ENCODE data around the gene CDH18.

Gene CDH18

GRCh38 chr5:19900269-19900668 is 87.7 kb downstream of the CDH18 start:
- Histone ChIP-seq H3K27ac (ENCODE audit: low read length) (no peak overlapping the region), H3K9me3 (ENCODE audit: control insufficient read depth in 1 of 2, low read length in 2 of 2) (no peaks in the 10 kb centered on the region), H3K27me3 (ENCODE audit: low read depth, low read length) (no peaks in the 10 kb centered on the region), H3K36me3 (ENCODE audit: control insufficient read depth in 1 of 2, insufficient read depth in 2 of 2, low read length in 2 of 2) (no peaks in the 10 kb centered on the region), H3K4me1 (ENCODE audit: control insufficient read depth in 1 of 2, insufficient read depth in 2 of 2, low read length in 2 of 2) (no peaks in the 10 kb centered on the region), H3K4me3 (ENCODE audit: low read depth in 1 of 2, low read length in 2 of 2) (no peak overlapping the region)

DNA sequence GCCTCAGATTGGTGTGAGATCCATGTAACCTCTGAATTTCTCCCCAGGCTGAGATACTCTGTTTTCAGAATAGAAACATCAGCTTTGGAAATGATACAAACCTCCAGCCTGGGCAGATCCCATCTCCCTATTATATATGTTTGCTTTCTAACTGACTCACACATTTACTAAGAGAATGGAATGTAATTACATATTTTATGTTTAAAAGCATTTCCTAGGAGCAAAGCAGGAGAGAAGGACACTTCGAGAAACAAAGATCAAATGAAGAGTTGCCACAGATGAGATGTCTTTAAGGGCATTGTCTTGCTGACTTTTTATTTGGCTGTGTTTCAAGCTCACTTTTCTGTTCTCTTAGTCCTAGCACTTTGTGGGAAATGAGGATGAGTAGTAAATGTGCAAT is 96.3 kb downstream of the CDH18 start:
- Histone ChIP-seq H3K4me3 (ENCODE audit: low read depth in 1 of 2, low read length in 2 of 2) (no peak overlapping the region), H3K36me3 (ENCODE audit: control insufficient read depth in 1 of 2, insufficient read depth in 2 of 2, low read length in 2 of 2) (no peaks in the 10 kb centered on the region), H3K27ac (ENCODE audit: low read length) (no peak overlapping the region), H3K9me3 (ENCODE audit: control insufficient read depth in 1 of 2, low read length in 2 of 2) (no peaks in the 10 kb centered on the region), H3K4me1 (ENCODE audit: control insufficient read depth in 1 of 2, insufficient read depth in 2 of 2, low read length in 2 of 2) (no peaks in the 10 kb centered on the region), H3K27me3 (ENCODE audit: low read depth, low read length) (no peaks in the 10 kb centered on the region)

DNA sequence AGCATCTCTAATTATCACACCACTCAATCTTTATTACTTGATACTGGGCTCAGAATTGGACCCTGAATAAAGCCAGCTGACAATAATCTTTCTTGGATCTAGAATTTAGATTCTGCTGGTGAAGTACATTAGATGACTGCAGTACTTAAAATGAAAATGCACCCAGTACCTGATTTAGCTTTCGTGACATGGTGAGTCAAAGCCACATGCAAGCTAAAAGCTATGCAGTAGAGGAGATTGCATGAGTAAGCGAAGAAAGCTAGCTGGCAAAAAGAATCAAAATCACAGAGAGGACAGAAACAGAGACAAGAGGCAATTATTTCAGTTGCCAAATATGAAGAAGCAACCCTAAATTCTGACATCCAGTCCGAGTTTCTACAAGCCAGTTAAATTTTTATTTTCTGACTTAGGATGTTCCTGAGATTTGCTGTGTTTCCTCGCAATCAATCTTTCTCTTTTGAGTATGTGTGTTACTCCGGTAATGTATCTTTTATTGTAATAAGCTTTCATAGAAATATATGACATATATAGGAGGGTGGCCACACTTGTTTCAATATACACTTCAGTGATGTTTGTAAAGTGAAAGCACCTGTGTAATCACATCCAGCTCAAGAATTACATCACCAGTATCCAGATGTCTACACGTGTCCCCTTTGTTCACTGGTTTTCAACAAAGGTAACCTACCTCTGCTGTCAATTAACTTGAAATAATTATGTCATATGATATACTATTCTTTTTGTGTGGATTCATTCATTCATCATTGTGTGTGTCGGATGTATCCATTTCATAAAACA is 101.7 kb downstream of the CDH18 start:
- Histone ChIP-seq H3K27me3 (ENCODE audit: low read depth, low read length) (no peaks in the 10 kb centered on the region), H3K9me3 (ENCODE audit: control insufficient read depth in 1 of 2, low read length in 2 of 2) (no peaks in the 10 kb centered on the region), H3K36me3 (ENCODE audit: control insufficient read depth in 1 of 2, insufficient read depth in 2 of 2, low read length in 2 of 2) (no peaks in the 10 kb centered on the region), H3K4me3 (ENCODE audit: low read depth in 1 of 2, low read length in 2 of 2) (no peak overlapping the region), H3K27ac (ENCODE audit: low read length) (no peak overlapping the region), H3K4me1 (ENCODE audit: control insufficient read depth in 1 of 2, insufficient read depth in 2 of 2, low read length in 2 of 2) (no peaks in the 10 kb centered on the region)

DNA sequence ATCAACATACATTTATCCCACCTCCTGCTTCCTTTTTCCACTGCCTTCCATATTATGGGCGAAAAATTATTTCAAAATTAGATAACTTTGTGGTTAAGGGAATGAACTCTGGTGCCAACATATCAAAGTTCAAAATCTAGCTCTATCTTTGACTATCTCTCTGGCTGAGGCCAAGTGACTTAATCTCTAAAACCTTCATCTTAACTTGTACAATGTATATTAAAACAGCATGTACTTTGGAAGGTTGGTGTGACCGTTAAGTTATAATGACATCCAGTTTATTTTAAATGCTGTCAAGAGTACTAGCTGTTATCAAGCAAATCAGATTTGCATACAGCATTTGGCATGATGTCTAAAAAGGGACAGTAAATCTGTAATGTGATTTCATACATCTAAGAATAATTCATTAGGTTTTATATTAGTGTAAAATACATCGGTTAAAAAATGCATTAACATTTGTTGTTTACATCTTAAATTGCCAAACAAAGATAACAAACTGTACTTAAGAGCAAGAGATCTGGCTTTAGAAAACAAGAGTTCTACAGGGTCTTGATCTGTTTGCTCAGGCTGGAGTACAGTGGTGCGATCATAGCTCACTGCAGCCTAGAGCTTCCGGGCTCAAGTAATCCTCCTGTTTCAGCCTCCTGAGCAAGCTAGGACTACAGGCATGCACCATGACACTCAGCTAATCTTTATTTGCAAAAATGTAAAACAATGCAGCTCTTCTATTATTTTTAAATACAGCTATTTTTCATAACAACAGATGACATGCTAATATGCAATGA is 102.8 kb downstream of the CDH18 start:
- Histone ChIP-seq H3K4me1 (ENCODE audit: control insufficient read depth in 1 of 2, insufficient read depth in 2 of 2, low read length in 2 of 2) (no peaks in the 10 kb centered on the region), H3K36me3 (ENCODE audit: control insufficient read depth in 1 of 2, insufficient read depth in 2 of 2, low read length in 2 of 2) (no peaks in the 10 kb centered on the region), H3K9me3 (ENCODE audit: control insufficient read depth in 1 of 2, low read length in 2 of 2) (no peaks in the 10 kb centered on the region), H3K27me3 (ENCODE audit: low read depth, low read length) (no peaks in the 10 kb centered on the region), H3K4me3 (ENCODE audit: low read depth in 1 of 2, low read length in 2 of 2) (no peak overlapping the region), H3K27ac (ENCODE audit: low read length) (no peak overlapping the region)

GRCh38 chr5:19880859-19881436 is 107.1 kb downstream of the CDH18 start:
- H3K27ac ChIP-seq (ENCODE audit: low read length): no peak overlapping the region
- no peaks in the 10 kb centered on the region for H3K4me1 ChIP-seq (ENCODE audit: control insufficient read depth in 1 of 2, insufficient read depth in 2 of 2, low read length in 2 of 2)
- H3K4me3 ChIP-seq (ENCODE audit: low read depth in 1 of 2, low read length in 2 of 2): no peak overlapping the region
- H3K27me3 ChIP-seq (ENCODE audit: low read depth, low read length): no peaks in the 10 kb centered on the region
- no peaks in the 10 kb centered on the region for H3K9me3 ChIP-seq (ENCODE audit: control insufficient read depth in 1 of 2, low read length in 2 of 2)
- H3K36me3 ChIP-seq (ENCODE audit: control insufficient read depth in 1 of 2, insufficient read depth in 2 of 2, low read length in 2 of 2): no peaks in the 10 kb centered on the region

DNA sequence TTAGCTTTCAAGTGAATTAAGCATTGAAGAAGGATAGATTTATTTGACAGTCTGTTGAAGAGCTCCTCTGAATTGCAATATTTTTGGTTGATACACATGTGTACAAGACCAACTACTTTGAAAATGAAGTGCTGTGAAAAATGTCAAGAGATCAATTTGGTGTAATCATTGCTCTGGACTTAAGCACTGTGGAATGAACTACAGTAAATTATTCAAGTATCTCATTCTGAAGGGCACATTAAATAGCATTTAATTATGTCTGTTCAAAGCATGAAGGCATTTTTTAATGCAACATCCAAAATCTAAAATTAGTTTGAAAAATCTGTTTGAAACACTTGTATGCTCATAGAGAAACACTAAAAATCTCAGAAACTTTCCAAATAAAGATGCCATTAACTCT is 107.5 kb downstream of the CDH18 start:
- Histone ChIP-seq H3K4me1 (ENCODE audit: control insufficient read depth in 1 of 2, insufficient read depth in 2 of 2, low read length in 2 of 2) (no peaks in the 10 kb centered on the region), H3K27ac (ENCODE audit: low read length) (no peak overlapping the region), H3K9me3 (ENCODE audit: control insufficient read depth in 1 of 2, low read length in 2 of 2) (no peaks in the 10 kb centered on the region), H3K36me3 (ENCODE audit: control insufficient read depth in 1 of 2, insufficient read depth in 2 of 2, low read length in 2 of 2) (no peaks in the 10 kb centered on the region), H3K27me3 (ENCODE audit: low read depth, low read length) (no peaks in the 10 kb centered on the region), H3K4me3 (ENCODE audit: low read depth in 1 of 2, low read length in 2 of 2) (no peak overlapping the region)

GRCh38 chr5:19874811-19875210 is 113.2 kb downstream of the CDH18 start:
- Histone ChIP-seq H3K9me3 (ENCODE audit: control insufficient read depth in 1 of 2, low read length in 2 of 2) (peaks cover 0 to 7% of the 10 kb centered on the region in 2 donors), H3K4me1 (ENCODE audit: control insufficient read depth in 1 of 2, insufficient read depth in 2 of 2, low read length in 2 of 2) (no peaks in the 10 kb centered on the region), H3K36me3 (ENCODE audit: control insufficient read depth in 1 of 2, insufficient read depth in 2 of 2, low read length in 2 of 2) (no peaks in the 10 kb centered on the region), H3K4me3 (ENCODE audit: low read depth in 1 of 2, low read length in 2 of 2) (no peak overlapping the region), H3K27me3 (ENCODE audit: low read depth, low read length) (no peaks in the 10 kb centered on the region), H3K27ac (ENCODE audit: low read length) (no peak overlapping the region)

- no peak overlapping the region for H3K4me3 ChIP-seq (ENCODE audit: low read depth in 1 of 2, low read length in 2 of 2)
- no peaks in the 10 kb centered on the region for H3K9me3 ChIP-seq (ENCODE audit: control insufficient read depth in 1 of 2, low read length in 2 of 2)
- H3K4me1 ChIP-seq (ENCODE audit: control insufficient read depth in 1 of 2, insufficient read depth in 2 of 2, low read length in 2 of 2): no peaks in the 10 kb centered on the region
- H3K36me3 ChIP-seq (ENCODE audit: control insufficient read depth in 1 of 2, insufficient read depth in 2 of 2, low read length in 2 of 2): no peaks in the 10 kb centered on the region
- H3K27me3 ChIP-seq (ENCODE audit: low read depth, low read length): no peaks in the 10 kb centered on the region
- no peak overlapping the region for H3K27ac ChIP-seq (ENCODE audit: low read length)
These were observed 121.9 kb downstream of the CDH18 start for GRCh38 chr5:19866090-19866450.

DNA sequence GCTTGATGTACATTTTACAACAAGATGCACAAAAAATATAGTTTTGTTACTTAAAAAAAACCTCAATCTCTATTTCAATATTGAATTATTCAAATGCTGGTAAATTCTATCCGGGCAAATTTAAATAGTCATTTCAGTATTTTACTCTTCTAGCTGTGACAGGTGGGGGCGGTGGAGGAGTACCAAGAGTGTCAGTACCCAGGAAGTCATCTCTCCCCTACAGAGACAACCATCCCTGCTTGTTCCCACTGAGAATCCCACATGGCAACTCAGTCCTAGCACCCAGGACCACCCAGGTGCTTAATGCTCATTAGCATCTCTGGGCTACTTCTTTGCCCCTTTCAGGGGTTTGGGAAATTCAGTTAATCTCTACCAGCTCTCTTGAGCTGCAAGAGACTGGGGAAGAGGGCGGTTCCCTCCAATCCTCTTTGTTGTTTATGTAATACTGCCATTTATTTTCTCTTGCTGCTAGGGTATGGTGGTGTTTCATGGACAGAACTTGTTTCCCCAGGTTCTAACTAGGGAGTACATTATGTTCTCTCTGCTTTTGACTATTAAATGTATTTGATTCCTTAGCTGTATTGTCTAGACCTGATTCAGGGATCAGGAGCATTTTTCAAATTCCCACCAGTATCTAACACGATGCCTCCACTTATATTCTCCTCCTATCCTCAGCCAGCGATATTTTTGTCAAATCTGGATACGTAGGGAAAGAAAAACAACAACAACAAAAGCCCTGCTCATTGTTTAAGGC is 122.5 kb downstream of the CDH18 start:
- H3K36me3 ChIP-seq (ENCODE audit: control insufficient read depth in 1 of 2, insufficient read depth in 2 of 2, low read length in 2 of 2): no peaks in the 10 kb centered on the region
- H3K27ac ChIP-seq (ENCODE audit: low read length): no peak overlapping the region
- no peaks in the 10 kb centered on the region for H3K9me3 ChIP-seq (ENCODE audit: control insufficient read depth in 1 of 2, low read length in 2 of 2)
- no peaks in the 10 kb centered on the region for H3K27me3 ChIP-seq (ENCODE audit: low read depth, low read length)
- no peak overlapping the region for H3K4me3 ChIP-seq (ENCODE audit: low read depth in 1 of 2, low read length in 2 of 2)
- H3K4me1 ChIP-seq (ENCODE audit: control insufficient read depth in 1 of 2, insufficient read depth in 2 of 2, low read length in 2 of 2): no peaks in the 10 kb centered on the region

GRCh38 chr5:19862711-19863110 is 125.3 kb downstream of the CDH18 start:
- Histone ChIP-seq H3K27ac (ENCODE audit: low read length) (no peak overlapping the region), H3K36me3 (ENCODE audit: control insufficient read depth in 1 of 2, insufficient read depth in 2 of 2, low read length in 2 of 2) (no peaks in the 10 kb centered on the region), H3K4me1 (ENCODE audit: control insufficient read depth in 1 of 2, insufficient read depth in 2 of 2, low read length in 2 of 2) (no peaks in the 10 kb centered on the region), H3K27me3 (ENCODE audit: low read depth, low read length) (no peaks in the 10 kb centered on the region), H3K4me3 (ENCODE audit: low read depth in 1 of 2, low read length in 2 of 2) (no peak overlapping the region), H3K9me3 (ENCODE audit: control insufficient read depth in 1 of 2, low read length in 2 of 2) (no peaks in the 10 kb centered on the region)

GRCh38 chr5:19859020-19859419 is 129.0 kb downstream of the CDH18 start:
- H3K4me1 ChIP-seq (ENCODE audit: control insufficient read depth in 1 of 2, insufficient read depth in 2 of 2, low read length in 2 of 2): no peaks in the 10 kb centered on the region
- no peak overlapping the region for H3K4me3 ChIP-seq (ENCODE audit: low read depth in 1 of 2, low read length in 2 of 2)
- no peaks in the 10 kb centered on the region for H3K36me3 ChIP-seq (ENCODE audit: control insufficient read depth in 1 of 2, insufficient read depth in 2 of 2, low read length in 2 of 2)
- H3K27me3 ChIP-seq (ENCODE audit: low read depth, low read length): no peaks in the 10 kb centered on the region
- H3K27ac ChIP-seq (ENCODE audit: low read length): no peak overlapping the region
- H3K9me3 ChIP-seq (ENCODE audit: control insufficient read depth in 1 of 2, low read length in 2 of 2): no peaks in the 10 kb centered on the region

Data from muscle layer of duodenum (tissue), 2 donors.